Hepatocyte (in vitro differentiated cells): Measurements from ENCODE around the gene DHRS3.

ENCODE experiments used
- CTCF ChIP-seq: fragments of 200-600 bp; sonication (generic); IDR thresholded peaks from 2 replicates; pipeline ENCODE4 v1.5.1; 2016; ENCODE audit warnings: antibody characterized with exemption, mild to moderate bottlenecking; ENCODE audit not compliant: poor library complexity
- EZH2 ChIP-seq: fragments of 200-600 bp; sonication (generic); IDR thresholded peaks from 2 replicates; pipeline ENCODE4 v1.6.1; 2016; ENCODE audit warnings: antibody characterized with exemption, mild to moderate bottlenecking, borderline replicate concordance
- EZH2phosphoT487 ChIP-seq: fragments of 200-600 bp; sonication (generic); IDR thresholded peaks from one replicate; pipeline ENCODE4 v1.6.1; 2018; ENCODE audit warnings: antibody characterized with exemption, mild to moderate bottlenecking, low read depth, moderate library complexity; ENCODE audit not compliant: unreplicated experiment, severe bottlenecking

GRCh38 chr1:12528021-12528852 is 89.8 kb downstream of the DHRS3 start:
- TF ChIP-seq CTCF, result no peak
- TF ChIP-seq EZH2, result no peak
- TF ChIP-seq EZH2phosphoT487, result no peak
